ENCODE results near the gene TP53. TPM values are rescaled to one million over a fixed set of nuclear protein-coding genes. Genes with fewer than 3 reads are reported as not detected.

The TP53 gene
- total RNA-seq, 4 donors from 2014 or later = 16.4 to 66.4 (median 35.6) TPM

- WGBS, 2 donors = 64 to 71% methylated on average over 5 of the region's 5 CpGs
- Histone ChIP-seq H3K27ac (no peak overlapping the region), H3K36me3 (no peaks in the 10 kb centered on the region), H3K9me3 (no peaks in the 10 kb centered on the region), H3K4me3 (replicated peaks in 1 of 3) (no peak overlapping the region), H3K27me3 (no peaks in the 10 kb centered on the region), H3K4me1 (no peaks in the 10 kb centered on the region)
- no peak for DNase-seq
- intact Hi-C loops (cut with DNase I) = no loop called here
- no peak for TF ChIP-seq CTCF (IDR thresholded peaks at IDR 0.05)
- no peak for TF ChIP-seq POLR2A (IDR thresholded peaks at IDR 0.05)
Measured at GRCh38 chr17:7636163-7636562, 51.1 kb downstream of the TP53 start.

- no peaks in the 10 kb centered on the region for H3K9me3 ChIP-seq
- 14 to 20% methylated on average over 5 of the region's 5 CpGs for WGBS, 2 donors
- intact Hi-C loops (cut with DNase I) = loop anchor here (5.0 kb wide), 1 partner anchor 53 kb away; the partner anchor contains the start of genes TP53 and WRAP53
- no peaks in the 10 kb centered on the region for H3K27me3 ChIP-seq
- H3K36me3 ChIP-seq = no peaks in the 10 kb centered on the region
- no peaks in the 10 kb centered on the region for H3K4me1 ChIP-seq
- DNase-seq = peak; percentile 63 to 67
- H3K27ac ChIP-seq = no peak overlapping the region
- H3K4me3 ChIP-seq (replicated peaks in 1 of 3) = no peak overlapping the region
- TF ChIP-seq CTCF (IDR thresholded peaks at IDR 0.05) = peak in 3 of 6 experiments; percentile 40 to 46 (median 44)
- TF ChIP-seq POLR2A (IDR thresholded peaks at IDR 0.05) = no peak
Measured at GRCh38 chr17:7634384-7634783, 52.9 kb downstream of the TP53 start.

- DNase-seq = no peak
- WGBS, 2 donors = 91 to 93% methylated on average over 2 of the region's 2 CpGs
- TF ChIP-seq CTCF (IDR thresholded peaks at IDR 0.05) (no peak), POLR2A (IDR thresholded peaks at IDR 0.05) (no peak)
- no peaks in the 10 kb centered on the region for H3K27me3 ChIP-seq
- H3K4me3 ChIP-seq (replicated peaks in 1 of 3) = no peak overlapping the region
- intact Hi-C loops (cut with DNase I) = loop anchor here (5.0 kb wide), 1 partner anchor 54 kb away; the partner anchor contains the start of genes TP53 and WRAP53
- no peaks in the 10 kb centered on the region for H3K9me3 ChIP-seq
- peaks cover 0 to 2% of the 10 kb centered on the region in 2 donors for H3K4me1 ChIP-seq
- H3K27ac ChIP-seq = no peak overlapping the region
- H3K36me3 ChIP-seq = no peaks in the 10 kb centered on the region
Measured at GRCh38 chr17:7633093-7633492, 54.2 kb downstream of the TP53 start.

- intact Hi-C loops (cut with DNase I) = loop anchor here (5.0 kb wide), 1 partner anchor 55 kb away; the partner anchor contains the start of genes TP53 and WRAP53
- DNase-seq = peak; percentile 15 to 27
- H3K27ac ChIP-seq = no peak overlapping the region
- WGBS, 2 donors = 53 to 56% methylated on average over 6 of the region's 6 CpGs
- no peak overlapping the region for H3K4me3 ChIP-seq (replicated peaks in 1 of 3)
- no peaks in the 10 kb centered on the region for H3K9me3 ChIP-seq
- peaks cover 0 to 4% of the 10 kb centered on the region in 2 donors for H3K4me1 ChIP-seq
- no peak for TF ChIP-seq POLR2A (IDR thresholded peaks at IDR 0.05)
- TF ChIP-seq CTCF (IDR thresholded peaks at IDR 0.05) = peak in 3 of 6 experiments; percentile 23 to 38 (median 38)
- H3K27me3 ChIP-seq = no peaks in the 10 kb centered on the region
- no peaks in the 10 kb centered on the region for H3K36me3 ChIP-seq
Measured at GRCh38 chr17:7632492-7632894, 54.8 kb downstream of the TP53 start.

Measured in thyroid gland (tissue), 4 donors.